Measurements from ENCODE around the gene TMEM200C. TPM values are rescaled to one million over a fixed set of nuclear protein-coding genes. Genes with fewer than 3 reads are reported as not detected.

Gene TMEM200C
- total RNA-seq, 4 donors from 2014 or later, result under 0.01 to 0.19 (median 0.13) TPM; not detected in 1

DNA sequence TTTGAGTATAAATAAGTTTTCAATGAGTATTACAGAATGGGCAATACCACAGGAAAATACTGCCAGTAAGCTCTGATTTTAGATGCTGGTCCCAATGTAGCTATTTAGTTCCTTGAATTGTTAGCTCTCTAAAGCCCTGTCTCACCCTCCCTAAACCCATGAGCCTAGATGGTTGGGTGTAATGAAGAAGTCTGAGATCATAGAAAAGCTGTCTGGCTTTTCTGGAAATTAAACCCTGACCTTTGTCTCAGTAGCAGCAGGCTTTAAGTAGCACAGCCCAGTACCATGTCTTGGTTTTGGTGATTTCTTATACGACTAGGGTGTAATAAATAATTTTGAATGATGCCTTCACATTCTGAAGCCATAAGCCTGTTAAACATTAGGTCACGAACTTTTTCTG lies 55.3 kb downstream of the TMEM200C start:
- no peak for TF ChIP-seq CTCF (IDR thresholded peaks at IDR 0.05)
- no peak for TF ChIP-seq POLR2A (IDR thresholded peaks at IDR 0.05)
- Histone ChIP-seq H3K4me3 (no peak overlapping the region), H3K9me3 (no peaks in the 10 kb centered on the region), H3K27ac (no peak overlapping the region), H3K4me1 (no peaks in the 10 kb centered on the region), H3K36me3 (no peaks in the 10 kb centered on the region), H3K27me3 (no peaks in the 10 kb centered on the region)
- no peak for DNase-seq

GRCh38 chr18:5839102-5839501 lies 56.2 kb downstream of the TMEM200C start:
- no peaks in the 10 kb centered on the region for H3K9me3 ChIP-seq
- H3K27me3 ChIP-seq, result no peaks in the 10 kb centered on the region
- DNase-seq, result no peak
- no peaks in the 10 kb centered on the region for H3K36me3 ChIP-seq
- no peak overlapping the region for H3K4me3 ChIP-seq
- no peaks in the 10 kb centered on the region for H3K4me1 ChIP-seq
- TF ChIP-seq POLR2A (IDR thresholded peaks at IDR 0.05) (no peak), CTCF (IDR thresholded peaks at IDR 0.05) (no peak)
- H3K27ac ChIP-seq, result no peak overlapping the region

Small RNAs within 50 kb of the gene (small RNA-seq; reads per million reads assigned to genes)
- gene MIR3976, result 0 reads per million in 2 donors

Data from Peyer's patch (tissue), 4 donors.